ENCODE results near the gene TFPI2. TPM values are rescaled to one million over a fixed set of nuclear protein-coding genes. Genes with fewer than 3 reads are reported as not detected.

The TFPI2 gene
- total and polyA plus RNA-seq, 2 of the 4 experiments (the other 2 are of a cell fraction), result 48.9 to 99.0 TPM

DNA sequence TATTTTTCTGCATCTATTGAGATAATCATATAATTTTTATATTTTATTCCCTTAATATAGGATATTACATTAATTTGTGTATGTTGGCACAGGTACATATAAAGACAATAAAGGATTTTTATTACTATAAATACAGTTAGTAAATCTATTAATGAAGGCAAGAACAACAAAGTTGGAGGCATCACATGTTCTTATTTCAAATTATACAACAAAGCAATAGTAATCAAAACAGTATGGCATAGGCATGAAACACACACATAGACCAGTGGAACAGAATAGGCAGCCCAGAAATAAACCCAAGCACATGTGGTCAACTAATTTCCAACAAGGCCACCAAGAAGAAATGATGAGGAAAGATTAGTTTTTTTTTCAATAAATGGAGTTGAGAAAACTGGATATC lies 11.2 kb downstream of the TFPI2 start:
- no peaks in the 10 kb centered on the region for H4K20me1 ChIP-seq (ENCODE audit: insufficient read depth, low read length)
- no peak overlapping the region for H3K18ac ChIP-seq (ENCODE audit: low read depth, low read length)
- H3K14ac ChIP-seq (replicated peaks; ENCODE audit: low read depth, low read length), result no peak overlapping the region
- dilution Hi-C loops (cut with HindIII; ENCODE audit: low sequenced_read_pairs, unreplicated experiment), result no loop called here
- no peak overlapping the region for H3K4me3 ChIP-seq (ENCODE audit: insufficient read depth, low read depth, low read length)
- no peak for ATAC-seq (ENCODE audit: low read depth)
- ChIA-PET CTCF (no interaction called here), POLR2A (ENCODE audit: unreplicated experiment) (no interaction called here)
- no peaks in the 10 kb centered on the region for H3K9me1 ChIP-seq (ENCODE audit: insufficient read depth, low read length)
- no peaks in the 10 kb centered on the region for H3K4me1 ChIP-seq (ENCODE audit: control insufficient read depth, insufficient read depth, low read length)
- no peak overlapping the region for H2AK5ac ChIP-seq (ENCODE audit: low read depth, low read length)
- no peaks in the 10 kb centered on the region for H3K79me1 ChIP-seq (ENCODE audit: low read depth in 1 of 2, low read length in 2 of 2)
- no peak overlapping the region for H3K27ac ChIP-seq (ENCODE audit: insufficient read depth, low read length)
- H2BK120ac ChIP-seq (ENCODE audit: low read depth, low read length), result no peak overlapping the region
- H2BK15ac ChIP-seq (ENCODE audit: low read depth, low read length), result no peak overlapping the region
- no peak overlapping the region for H3K9ac ChIP-seq (ENCODE audit: low read depth, low read length)
- intact Hi-C loops (cut with micrococcal nuclease), result no loop called here
- no peak overlapping the region for H2AFZ ChIP-seq (replicated peaks; ENCODE audit: low read length, poor library complexity)
- no peak overlapping the region for H4K91ac ChIP-seq (ENCODE audit: insufficient read depth, low read depth, low read length)
- no peak overlapping the region for H3K23ac ChIP-seq (ENCODE audit: low read depth, low read length)
- no peak for TF ChIP-seq MAFK (IDR thresholded peaks at IDR 0.05; ENCODE audit: low read depth, low read length)
- no peak for TF ChIP-seq CEBPB (IDR thresholded peaks at IDR 0.05; ENCODE audit: low read depth, low read length)
- no peak for TF ChIP-seq CTCF (conservative IDR thresholded peaks at IDR 0.05; ENCODE audit: low read depth, low read length)
- no peak for TF ChIP-seq ELK1 (IDR thresholded peaks at IDR 0.05; ENCODE audit: borderline replicate concordance, low read depth, low read length)
- TF ChIP-seq RFX5 (IDR thresholded peaks at IDR 0.05; ENCODE audit: low read depth, low read length), result no peak
- TF ChIP-seq RAD21 (IDR thresholded peaks at IDR 0.05; ENCODE audit: low read length), result no peak
- no peak for TF ChIP-seq MXI1 (IDR thresholded peaks at IDR 0.05; ENCODE audit: borderline replicate concordance, low read depth, low read length)
- no peak for TF ChIP-seq RCOR1 (IDR thresholded peaks at IDR 0.05; ENCODE audit: insufficient replicate concordance, low read length)
- no peak for TF ChIP-seq SMC3 (IDR thresholded peaks at IDR 0.05; ENCODE audit: low read depth, low read length)
- TF ChIP-seq POLR2A (IDR thresholded peaks at IDR 0.05; ENCODE audit: low read depth, low read length), result no peak
- TF ChIP-seq CHD1 (IDR thresholded peaks at IDR 0.05; ENCODE audit: low read depth, low read length), result no peak
- TF ChIP-seq USF2 (IDR thresholded peaks at IDR 0.05; ENCODE audit: low read depth, low read length), result no peak
- TF ChIP-seq FOS (IDR thresholded peaks at IDR 0.05; ENCODE audit: low read depth, low read length), result no peak
- no peak for TF ChIP-seq MAZ (IDR thresholded peaks at IDR 0.05; ENCODE audit: borderline replicate concordance, low read depth, low read length)
- TF ChIP-seq BHLHE40 (IDR thresholded peaks at IDR 0.05; ENCODE audit: low read depth, low read length), result no peak
- no peak for TF ChIP-seq NFE2L2 (IDR thresholded peaks at IDR 0.05; ENCODE audit: low read depth, low read length)
- no peak overlapping the region for H2AK9ac ChIP-seq (replicated peaks; ENCODE audit: low read depth, low read length, poor library complexity)
- H2BK20ac ChIP-seq (ENCODE audit: low read depth, low read length), result no peak overlapping the region
- H3K9me3 ChIP-seq (ENCODE audit: control insufficient read depth, insufficient read depth, low read length), result peaks cover 2% of the 10 kb centered on the region; the same call in 1 of the 2 replicates
- no peak overlapping the region for H4K8ac ChIP-seq (ENCODE audit: low read depth in 2 of 2, low read length in 2 of 2)
- no peak overlapping the region for H4K5ac ChIP-seq (ENCODE audit: low read depth, low read length)
- in situ Hi-C loops (cut with MboI; ENCODE audit: low sequenced_read_pairs), result no loop called here
- no TSS peak for BruUV-seq (replicated peaks)
- H3K4ac ChIP-seq (ENCODE audit: low read depth, low read length), result no peak overlapping the region
- DNase-seq, result no peak
- no peak overlapping the region for H2BK5ac ChIP-seq (ENCODE audit: low read depth, low read length, poor library complexity, severe bottlenecking)
- no peak overlapping the region for H3K4me2 ChIP-seq (ENCODE audit: low read depth, low read length)
- H3K27me3 ChIP-seq (ENCODE audit: control insufficient read depth, insufficient read depth, low read length), result no peaks in the 10 kb centered on the region
- H3K56ac ChIP-seq (ENCODE audit: extremely low read depth, insufficient read depth, low read length), result no peak overlapping the region
- H3K36me3 ChIP-seq (ENCODE audit: control insufficient read depth, insufficient read depth, low read length), result no peaks in the 10 kb centered on the region; the same call in 1 of the 2 replicates
